Loucy (cell line): Measurements from ENCODE around the gene ZDHHC21.
"Not testable (repeated sequence)": the region's sequence is repeated elsewhere in the genome, so short reads cannot be mapped to it uniquely, and the experiment has no call there.

Source experiments
- H2AFZ ChIP-seq: fragments of 200-600 bp; sonication (generic); 2 replicates; pipeline ENCODE4 v1.6.0; 2016; ENCODE audit warnings: antibody characterized with exemption, mild to moderate bottlenecking, low read length, moderate library complexity
- H3F3A ChIP-seq: fragments of 200-600 bp; 2 replicates; pipeline ENCODE4 v1.6.0; 2016; ENCODE audit warnings: antibody characterized with exemption, low read depth, mild to moderate bottlenecking
- H3K27me3 ChIP-seq: fragments of 200-600 bp; sonication (generic); 2 replicates; pipeline ENCODE4 v1.6.1; 2014; ENCODE audit warnings: low read length, mild to moderate bottlenecking; ENCODE audit not compliant: insufficient read depth, poor library complexity, severe bottlenecking
- H3K36me3 ChIP-seq: fragments of 200-600 bp; sonication (generic); 2 replicates; pipeline ENCODE4 v1.6.1; 2016; ENCODE audit warnings: low read length; ENCODE audit not compliant: insufficient read depth
- H3K4me1 ChIP-seq: fragments of 200-600 bp; sonication (generic); 2 replicates; pipeline ENCODE4 v1.5.1; 2014; ENCODE audit warnings: low read length, mild to moderate bottlenecking; ENCODE audit not compliant: insufficient read depth, poor library complexity, severe bottlenecking
- H3K4me2 ChIP-seq: fragments of 200-600 bp; sonication (generic); 2 replicates; pipeline ENCODE4 v1.6.0; 2014; ENCODE audit warnings: antibody characterized with exemption, low read length, low read depth, mild to moderate bottlenecking; ENCODE audit not compliant: poor library complexity, severe bottlenecking
- H3K4me3 ChIP-seq: fragments of 200-600 bp; sonication (generic); 2 replicates; pipeline ENCODE4 v1.5.1; 2014; ENCODE audit warnings: low read length, mild to moderate bottlenecking, mixed read lengths; ENCODE audit not compliant: poor library complexity, severe bottlenecking
- H3K79me2 ChIP-seq: fragments of 200-600 bp; sonication (generic); 2 replicates; pipeline ENCODE4 v1.6.1; 2014; ENCODE audit warnings: low read length; ENCODE audit not compliant: insufficient read depth
- H3K9ac ChIP-seq: fragments of 200-600 bp; sonication (generic); 2 replicates; pipeline ENCODE4 v1.6.0; 2014; ENCODE audit warnings: mild to moderate bottlenecking, low read depth, low read length, moderate library complexity; ENCODE audit not compliant: poor library complexity, severe bottlenecking
- H3K9me2 ChIP-seq: fragments of 200-600 bp; sonication (generic); replicated peaks from 2 replicates; pipeline ENCODE4 v1.6.1; 2016; ENCODE audit warnings: low read depth, low read length, mixed read lengths
- H3K9me3 ChIP-seq: fragments of 200-600 bp; sonication (generic); 2 replicates; pipeline ENCODE4 v1.6.1; 2014; ENCODE audit warnings: mild to moderate bottlenecking, antibody characterized with exemption, low read length, low read depth; ENCODE audit not compliant: insufficient read depth
- H4K20me1 ChIP-seq: fragments of 200-600 bp; sonication (generic); 2 replicates; pipeline ENCODE4 v1.6.0; 2014; ENCODE audit warnings: antibody characterized with exemption, low read length, mild to moderate bottlenecking; ENCODE audit not compliant: insufficient read depth, poor library complexity, severe bottlenecking
- EZH2phosphoT487 ChIP-seq: fragments of 200-600 bp; IDR thresholded peaks from 2 replicates; pipeline ENCODE4 v1.6.1; 2018; ENCODE audit warnings: antibody characterized with exemption, mild to moderate bottlenecking, moderate library complexity, borderline replicate concordance
- TF ChIP-seq, protein P1 (sequence below): fragments of 200-600 bp; sonication (generic); conservative IDR thresholded peaks from 2 replicates; pipeline ENCODE4 v1.5.1; 2014; ENCODE audit warnings: mild to moderate bottlenecking, antibody characterized with exemption, low read length

ZDHHC21 gene

DNA sequence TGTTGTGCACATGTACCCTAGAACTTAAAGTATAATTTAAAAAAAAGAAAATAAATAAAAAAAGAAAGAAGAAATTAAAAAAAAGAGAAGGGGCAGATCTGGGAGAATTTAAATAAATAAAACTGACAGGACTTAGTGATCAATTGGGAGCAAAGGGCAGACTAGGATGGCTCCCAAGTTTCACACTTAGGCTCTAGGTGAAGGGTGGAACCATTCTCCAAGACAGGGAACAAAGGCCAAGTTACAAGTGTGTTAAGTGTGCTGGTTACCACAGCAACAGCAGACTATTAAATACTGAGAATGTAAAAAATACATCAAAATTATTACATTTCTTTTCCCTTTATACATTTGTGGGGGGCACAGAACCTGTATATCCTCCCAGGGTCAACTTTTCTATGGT lies 7.1 kb downstream of the ZDHHC21 start:
- Histone ChIP-seq H3K27me3 (no peaks in the 10 kb centered on the region), H4K20me1 (no peaks in the 10 kb centered on the region), H3K4me2 (no peak overlapping the region), H3K9me2 (no peaks in the 10 kb centered on the region), H3K4me1 (peaks cover 27% of the 10 kb centered on the region), H3K36me3 (peaks cover 5% of the 10 kb centered on the region; the same call in 1 of the 2 replicates), H3K9me3 (no peaks in the 10 kb centered on the region), H2AFZ (no peak overlapping the region), H3K4me3 (no peak overlapping the region), H3F3A (no peaks in the 10 kb centered on the region), H3K79me2 (peaks cover 14% of the 10 kb centered on the region), H3K9ac (no peak overlapping the region)
- no peak for TF ChIP-seq EZH2phosphoT487
- TF ChIP-seq, protein P1, sequence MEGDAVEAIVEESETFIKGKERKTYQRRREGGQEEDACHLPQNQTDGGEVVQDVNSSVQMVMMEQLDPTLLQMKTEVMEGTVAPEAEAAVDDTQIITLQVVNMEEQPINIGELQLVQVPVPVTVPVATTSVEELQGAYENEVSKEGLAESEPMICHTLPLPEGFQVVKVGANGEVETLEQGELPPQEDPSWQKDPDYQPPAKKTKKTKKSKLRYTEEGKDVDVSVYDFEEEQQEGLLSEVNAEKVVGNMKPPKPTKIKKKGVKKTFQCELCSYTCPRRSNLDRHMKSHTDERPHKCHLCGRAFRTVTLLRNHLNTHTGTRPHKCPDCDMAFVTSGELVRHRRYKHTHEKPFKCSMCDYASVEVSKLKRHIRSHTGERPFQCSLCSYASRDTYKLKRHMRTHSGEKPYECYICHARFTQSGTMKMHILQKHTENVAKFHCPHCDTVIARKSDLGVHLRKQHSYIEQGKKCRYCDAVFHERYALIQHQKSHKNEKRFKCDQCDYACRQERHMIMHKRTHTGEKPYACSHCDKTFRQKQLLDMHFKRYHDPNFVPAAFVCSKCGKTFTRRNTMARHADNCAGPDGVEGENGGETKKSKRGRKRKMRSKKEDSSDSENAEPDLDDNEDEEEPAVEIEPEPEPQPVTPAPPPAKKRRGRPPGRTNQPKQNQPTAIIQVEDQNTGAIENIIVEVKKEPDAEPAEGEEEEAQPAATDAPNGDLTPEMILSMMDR = no peak

DNA sequence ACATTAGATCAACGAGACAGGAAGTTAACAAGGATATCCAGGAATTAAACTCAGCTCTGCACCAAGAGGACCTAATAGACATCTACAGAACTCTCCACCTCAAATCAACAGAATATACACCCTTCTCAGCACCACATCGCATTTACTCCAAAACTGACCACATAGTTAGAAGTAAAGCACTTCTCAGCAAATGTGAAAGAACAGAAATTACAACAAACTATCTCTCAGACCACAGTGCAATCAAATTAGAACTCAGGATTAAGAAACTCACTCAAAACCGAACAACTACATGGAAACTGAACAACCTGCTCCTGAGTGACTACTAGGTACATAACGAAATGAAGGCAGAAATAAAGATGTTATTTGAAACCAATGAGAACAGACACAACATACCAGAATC lies 10.6 kb downstream of the ZDHHC21 start:
- not testable (repeated sequence) for H3K4me1 ChIP-seq, H3K36me3 ChIP-seq, H3K4me2 ChIP-seq, H3K9me2 ChIP-seq, H3F3A ChIP-seq, H3K4me3 ChIP-seq, H3K79me2 ChIP-seq, H3K27me3 ChIP-seq, H3K9me3 ChIP-seq, H3K9ac ChIP-seq, H4K20me1 ChIP-seq, H2AFZ ChIP-seq

DNA sequence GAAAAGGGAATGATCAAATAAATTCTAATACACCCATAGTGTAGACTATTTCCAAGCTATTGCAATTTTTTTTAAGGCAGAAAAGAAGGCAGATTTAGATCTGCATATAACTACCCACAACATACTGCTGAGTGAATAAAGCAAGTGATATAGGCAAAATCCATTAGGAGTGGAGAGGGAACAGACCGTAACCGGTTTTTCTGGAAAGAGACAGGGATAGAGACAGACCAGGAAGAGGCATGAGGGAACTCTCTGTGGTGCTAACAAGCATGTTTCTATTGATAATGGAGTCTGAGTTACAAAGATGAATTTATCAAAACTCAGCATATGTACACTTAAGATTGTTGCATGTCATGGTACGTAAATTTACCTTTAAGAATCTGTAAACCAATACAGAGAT lies 14.5 kb downstream of the ZDHHC21 start:
- Histone ChIP-seq H3K9ac (no peak overlapping the region), H3K27me3 (no peaks in the 10 kb centered on the region), H3F3A (no peaks in the 10 kb centered on the region), H3K9me2 (no peaks in the 10 kb centered on the region), H3K9me3 (no peaks in the 10 kb centered on the region), H3K79me2 (peaks cover 5% of the 10 kb centered on the region; the same call in 1 of the 2 replicates), H3K36me3 (no peaks in the 10 kb centered on the region), H4K20me1 (no peaks in the 10 kb centered on the region), H3K4me1 (peaks cover 4% of the 10 kb centered on the region), H3K4me3 (no peak overlapping the region), H3K4me2 (no peak overlapping the region), H2AFZ (no peak overlapping the region)
- TF ChIP-seq EZH2phosphoT487 = no peak
- TF ChIP-seq, protein P1 = no peak

GRCh38 chr9:14677872-14678271 lies 15.4 kb downstream of the ZDHHC21 start:
- Histone ChIP-seq H3K27me3 (no peaks in the 10 kb centered on the region), H3K79me2 (peaks cover 5% of the 10 kb centered on the region; the same call in 1 of the 2 replicates), H3F3A (no peaks in the 10 kb centered on the region), H3K9ac (no peak overlapping the region), H4K20me1 (no peaks in the 10 kb centered on the region), H3K9me2 (no peaks in the 10 kb centered on the region), H3K4me2 (no peak overlapping the region), H3K9me3 (no peaks in the 10 kb centered on the region), H3K4me3 (no peak overlapping the region), H2AFZ (no peak overlapping the region), H3K36me3 (no peaks in the 10 kb centered on the region), H3K4me1 (peaks cover 4% of the 10 kb centered on the region)
- TF ChIP-seq, protein P1 = no peak
- no peak for TF ChIP-seq EZH2phosphoT487
